HG03469 (cell line): Measurements from ENCODE around the gene RHOBTB1.
"Not testable (repeated sequence)": the region's sequence is repeated elsewhere in the genome, so short reads cannot be mapped to it uniquely, and the experiment has no call there.

Experiments
- ATAC-seq: cut with Tn5 transposase; IDR thresholded peaks from one replicate; pipeline ENCODE4 v1.9.1; 2021; ENCODE audit warnings: mild to moderate bottlenecking, moderate library complexity, moderate number of reproducible peaks; ENCODE audit not compliant: unreplicated experiment

Gene RHOBTB1

GRCh38 chr10:60908031-60908430 lies 36.0 kb downstream of the RHOBTB1 start:
- ATAC-seq, result no peak

GRCh38 chr10:60907236-60907635 lies 36.7 kb downstream of the RHOBTB1 start:
- ATAC-seq, result no peak

GRCh38 chr10:60906825-60907224 lies 37.2 kb downstream of the RHOBTB1 start:
- ATAC-seq, result not testable (repeated sequence)

- ATAC-seq, result no peak
Measured at GRCh38 chr10:60906411-60906810, 37.6 kb downstream of the RHOBTB1 start.

- no peak for ATAC-seq
Measured at GRCh38 chr10:60905580-60905979, 38.4 kb downstream of the RHOBTB1 start.

GRCh38 chr10:60903096-60903495 lies 40.9 kb downstream of the RHOBTB1 start:
- no peak for ATAC-seq

- no peak for ATAC-seq
Measured at GRCh38 chr10:60901561-60902235, 42.3 kb downstream of the RHOBTB1 start.

GRCh38 chr10:60899266-60899665 lies 44.7 kb downstream of the RHOBTB1 start:
- no peak for ATAC-seq

GRCh38 chr10:60898321-60898720 lies 45.7 kb downstream of the RHOBTB1 start:
- no peak for ATAC-seq

GRCh38 chr10:60896810-60897209 lies 47.2 kb downstream of the RHOBTB1 start:
- ATAC-seq, result no peak

GRCh38 chr10:60896033-60896432 lies 48.0 kb downstream of the RHOBTB1 start:
- no peak for ATAC-seq

- ATAC-seq, result no peak
Measured at GRCh38 chr10:60894786-60895185, 49.2 kb downstream of the RHOBTB1 start.

- no peak for ATAC-seq
Measured at GRCh38 chr10:60893231-60893630, 50.8 kb downstream of the RHOBTB1 start.

- ATAC-seq, result no peak
Measured at GRCh38 chr10:60892571-60892970, 51.4 kb downstream of the RHOBTB1 start.

- ATAC-seq, result no peak
Measured at GRCh38 chr10:60890811-60891210, 53.2 kb downstream of the RHOBTB1 start.

GRCh38 chr10:60883187-60883586 lies 60.8 kb downstream of the RHOBTB1 start:
- peak; percentile 52 for ATAC-seq

- ATAC-seq, result no peak
Measured at GRCh38 chr10:60878224-60878623, 65.8 kb downstream of the RHOBTB1 start.

- no peak for ATAC-seq
Measured at GRCh38 chr10:60877777-60878120, 66.2 kb downstream of the RHOBTB1 start.

GRCh38 chr10:60877061-60877776 lies 66.8 kb downstream of the RHOBTB1 start:
- no peak for ATAC-seq

GRCh38 chr10:60873758-60874157 lies 70.2 kb downstream of the RHOBTB1 start:
- ATAC-seq, result no peak

GRCh38 chr10:60872451-60872850 lies 71.5 kb downstream of the RHOBTB1 start:
- ATAC-seq, result no peak

GRCh38 chr10:60871215-60871614 lies 72.8 kb downstream of the RHOBTB1 start:
- ATAC-seq, result no peak

- ATAC-seq, result no peak
Measured at GRCh38 chr10:60870803-60871202, 73.2 kb downstream of the RHOBTB1 start.
